GM21723 (cell line): Measurements from ENCODE around the gene PITRM1.
A peak's percentile ranks its signal among the peaks of the same experiment; 100 is the strongest.
"Not testable (repeated sequence)": the region's sequence is repeated elsewhere in the genome, so short reads cannot be mapped to it uniquely, and the experiment has no call there.

Experiments
- ATAC-seq: cut with Tn5 transposase; IDR thresholded peaks from one replicate; pipeline ENCODE4 v1.9.1; 2021; ENCODE audit warnings: mild to moderate bottlenecking, moderate library complexity; ENCODE audit not compliant: unreplicated experiment

PITRM1 gene

GRCh38 chr10:3199488-3199887, 26.9 kb upstream of the PITRM1 start:
- no peak for ATAC-seq

DNA sequence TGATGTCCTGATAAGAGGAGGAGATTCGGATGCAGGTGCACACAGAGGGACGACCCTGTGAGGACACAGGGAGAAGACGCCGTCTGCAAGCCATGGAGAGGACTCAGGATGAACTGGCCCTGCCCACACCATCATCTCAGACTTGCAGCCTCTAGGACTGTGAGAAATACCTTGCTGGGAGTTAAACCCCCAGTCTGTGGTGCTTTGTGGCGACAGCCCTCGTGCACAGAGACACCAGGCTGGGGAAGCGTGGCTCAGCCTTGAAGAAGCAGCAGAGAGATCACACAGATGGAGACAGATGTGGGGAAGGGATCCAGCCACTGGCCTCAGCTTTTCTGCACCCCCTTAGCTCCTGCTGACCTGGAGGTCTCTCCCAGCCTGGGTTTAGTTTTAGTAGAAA, 26.3 kb upstream of the PITRM1 start:
- no peak for ATAC-seq

- ATAC-seq, result peak; percentile 65
Measured at GRCh38 chr10:3197348-3198003, 24.9 kb upstream of the PITRM1 start.

DNA sequence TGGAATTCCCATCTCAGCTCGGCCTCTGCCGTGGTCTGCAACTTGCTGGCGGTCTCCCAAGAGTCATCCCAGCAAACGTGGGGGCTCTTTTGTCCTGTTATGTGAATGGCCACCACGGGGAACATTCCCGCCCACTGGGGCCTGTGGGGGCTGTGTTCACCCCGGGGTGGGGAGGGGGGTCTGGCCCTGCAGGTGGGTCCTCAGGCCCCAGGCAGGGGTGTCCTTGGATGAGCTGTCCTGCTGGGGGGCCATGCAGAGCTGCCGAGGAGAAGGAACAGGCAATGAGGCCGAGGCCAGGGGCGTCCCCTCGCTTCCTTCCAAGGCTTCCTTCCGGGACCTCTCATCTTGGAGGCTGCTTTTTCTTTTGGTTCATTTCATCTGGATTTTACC, 24.4 kb upstream of the PITRM1 start:
- no peak for ATAC-seq

GRCh38 chr10:3196482-3196881, 23.9 kb upstream of the PITRM1 start:
- no peak for ATAC-seq

DNA sequence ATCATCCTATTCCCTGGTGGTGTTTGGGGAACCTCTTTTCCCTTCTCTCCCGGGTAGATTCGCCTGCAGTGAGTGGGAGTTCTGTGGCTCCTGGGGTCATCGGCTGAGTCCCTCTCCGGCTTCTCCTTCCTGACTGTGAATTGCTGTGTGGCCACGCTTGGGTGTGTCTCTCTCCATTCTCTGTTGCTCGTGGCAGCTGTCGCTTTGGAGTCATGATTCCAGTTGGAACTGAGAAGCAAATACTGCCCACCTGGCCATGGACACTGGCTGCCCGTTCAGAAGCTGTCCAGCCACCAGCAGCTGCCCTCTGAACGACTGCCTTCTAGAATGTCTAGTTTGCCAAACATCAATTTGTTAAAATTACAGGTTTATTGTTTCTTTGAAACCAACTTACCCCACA, 23.1 kb upstream of the PITRM1 start:
- ATAC-seq, result no peak

DNA sequence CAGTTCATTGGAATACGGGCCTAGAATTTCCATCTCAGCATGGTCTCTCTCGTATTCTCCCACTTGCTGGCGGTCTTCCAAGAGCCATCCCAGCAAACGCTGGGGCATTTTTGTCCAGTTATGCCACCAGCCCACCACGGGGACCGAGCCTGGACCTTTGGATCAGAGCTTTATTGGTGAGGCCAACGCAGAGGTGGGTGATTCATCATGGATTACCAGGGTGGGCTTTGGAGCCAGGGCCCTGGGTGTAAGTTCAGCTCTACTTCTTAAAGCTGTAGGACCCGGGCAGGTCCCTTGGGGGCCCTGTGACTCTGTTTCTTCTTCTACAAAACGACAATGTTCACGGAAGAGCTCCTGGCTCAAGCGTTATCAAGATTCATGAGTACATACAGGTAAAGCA, 22.7 kb upstream of the PITRM1 start:
- ATAC-seq, result no peak

DNA sequence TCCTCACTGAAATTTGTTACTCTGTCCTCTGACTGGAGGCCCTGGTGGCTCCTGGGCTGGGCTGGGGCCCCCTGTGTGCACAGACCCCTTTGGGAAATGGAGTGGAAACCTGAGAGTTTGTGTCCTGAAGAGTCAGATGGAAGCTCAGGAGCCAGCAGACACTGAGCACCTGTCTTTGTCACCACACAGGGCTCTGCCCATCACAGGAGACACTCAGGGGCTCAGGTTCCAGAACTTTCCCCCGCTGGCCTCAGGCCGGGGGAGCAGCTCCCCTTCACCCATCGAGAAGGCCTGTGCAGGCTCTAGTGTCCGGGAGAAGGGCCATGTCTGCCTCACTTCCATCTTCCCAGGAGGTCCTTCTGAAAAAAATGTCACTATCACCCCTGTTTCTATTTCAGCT, 22.3 kb upstream of the PITRM1 start:
- no peak for ATAC-seq

GRCh38 chr10:3193751-3194150, 21.2 kb upstream of the PITRM1 start:
- no peak for ATAC-seq

DNA sequence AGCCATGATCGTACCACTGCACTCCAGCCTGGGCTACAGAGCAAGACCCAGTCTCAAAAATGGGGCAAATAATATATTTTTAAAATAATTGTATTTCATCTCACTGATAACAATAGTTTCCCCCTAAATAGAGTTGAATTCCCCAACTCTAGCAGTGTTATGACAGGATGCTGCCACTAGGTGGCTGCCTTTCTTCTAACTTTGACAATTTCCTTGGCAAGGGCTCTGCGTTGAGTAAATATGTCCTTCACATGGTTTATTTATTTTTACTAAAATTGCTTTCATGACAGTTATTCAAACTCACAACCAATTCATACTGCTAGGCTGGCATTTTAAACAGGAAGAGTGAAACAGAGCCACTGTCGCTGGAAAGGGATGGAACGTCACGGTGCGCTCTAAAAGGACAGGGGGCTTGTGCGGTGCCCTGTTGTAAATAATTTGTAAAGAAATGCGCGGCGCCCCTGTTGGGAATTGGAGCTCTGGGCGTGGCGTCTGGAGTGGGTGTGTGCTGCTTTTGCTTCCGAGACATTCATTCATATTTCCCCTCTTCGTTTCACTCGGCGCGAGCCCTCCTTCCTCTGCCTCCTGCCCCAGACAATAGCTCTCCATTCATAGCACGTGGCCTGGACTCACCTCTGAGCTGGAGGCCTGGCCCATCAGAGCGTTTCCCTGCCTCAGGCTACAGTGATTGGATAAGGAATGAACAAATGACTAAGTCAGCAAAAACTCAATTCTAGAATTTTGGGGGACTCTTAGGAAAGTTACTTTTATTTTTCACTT, 20.5 kb upstream of the PITRM1 start:
- ATAC-seq, result no peak

DNA sequence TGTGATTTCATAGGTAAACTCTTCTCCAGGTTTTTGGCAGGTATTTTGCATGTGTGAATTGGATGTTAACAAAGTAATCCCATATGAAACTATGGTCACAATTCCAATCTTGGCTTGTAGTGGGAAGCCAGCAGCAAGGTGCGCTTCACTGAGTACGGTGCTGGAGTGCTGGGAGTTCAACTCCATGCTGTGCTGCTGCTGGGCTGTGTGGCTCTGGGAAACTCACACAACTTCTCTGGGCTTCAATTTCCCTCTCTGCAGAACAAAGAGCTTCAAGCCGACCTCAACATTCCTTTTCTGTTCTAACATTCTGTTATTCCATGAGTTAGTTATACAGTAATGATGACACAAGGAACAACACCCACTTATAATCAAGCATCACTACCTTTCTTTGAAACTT, 18.2 kb upstream of the PITRM1 start:
- no peak for ATAC-seq

GRCh38 chr10:3187229-3187628, 14.6 kb upstream of the PITRM1 start:
- not testable (repeated sequence) for ATAC-seq

DNA sequence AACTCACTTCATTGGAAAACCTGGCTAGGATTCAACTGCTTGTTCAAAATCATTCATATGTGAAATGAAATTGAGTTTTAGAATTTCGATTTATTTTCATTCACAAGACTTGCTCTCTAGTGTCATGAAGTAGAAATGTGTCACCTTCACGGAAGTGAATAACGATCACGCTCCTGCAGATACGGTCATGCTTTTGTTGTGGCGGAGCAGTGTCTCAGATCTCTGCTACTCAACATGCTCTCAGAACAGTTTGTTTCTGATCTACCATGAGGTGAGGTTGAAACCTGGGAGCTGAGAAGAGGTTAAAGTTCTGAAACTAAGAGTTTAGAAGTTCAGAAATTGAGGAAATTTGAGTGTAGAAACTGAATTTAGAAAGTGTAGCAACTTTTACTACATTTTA, 13.8 kb upstream of the PITRM1 start:
- no peak for ATAC-seq

GRCh38 chr10:3185386-3185785, 12.8 kb upstream of the PITRM1 start:
- no peak for ATAC-seq

DNA sequence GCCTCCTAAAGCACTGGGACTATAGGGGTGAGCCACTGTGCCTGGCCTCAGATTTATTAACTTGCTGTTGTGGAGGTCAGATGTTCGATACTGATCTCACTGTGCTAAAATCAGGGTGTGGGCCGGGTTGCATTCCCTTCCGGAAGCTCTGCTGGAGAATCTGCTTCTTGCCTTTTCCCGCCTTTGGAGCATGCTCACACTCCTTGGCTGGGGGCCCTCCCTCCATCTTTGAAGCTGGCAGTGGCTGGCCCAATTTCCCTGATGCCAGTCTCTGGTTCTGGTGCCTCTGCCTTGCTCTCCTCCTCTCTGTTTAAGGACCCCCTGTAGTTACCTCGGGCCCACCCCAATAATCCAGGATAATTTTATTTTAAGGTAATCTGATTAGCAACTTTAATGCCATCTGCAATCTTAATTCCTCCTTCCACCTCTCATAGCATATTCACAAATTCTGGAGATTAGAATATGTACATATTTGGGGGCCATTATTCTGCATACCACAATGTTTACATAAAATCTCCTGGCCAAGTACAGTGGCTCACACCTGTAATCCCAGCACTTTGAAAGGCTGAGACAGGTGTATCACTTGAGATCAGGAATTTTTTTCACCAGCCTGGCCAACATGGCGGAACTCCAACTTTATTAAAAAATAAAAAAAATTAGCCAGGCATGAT, 7.9 kb upstream of the PITRM1 start:
- ATAC-seq, result no peak

GRCh38 chr10:3179174-3179573, 6.6 kb upstream of the PITRM1 start:
- ATAC-seq, result no peak

GRCh38 chr10:3178042-3178441, 5.5 kb upstream of the PITRM1 start:
- ATAC-seq, result no peak

- peak; percentile 32 for ATAC-seq
Measured at GRCh38 chr10:3173171-3173878, 743 bp upstream of the PITRM1 start.

GRCh38 chr10:3172081-3172445, 519 bp downstream of the PITRM1 start:
- no peak for ATAC-seq

- ATAC-seq, result not testable (repeated sequence)
Measured at GRCh38 chr10:3171488-3171887, 1.1 kb downstream of the PITRM1 start.

- no peak for ATAC-seq
Measured at GRCh38 chr10:3169673-3170072, 2.9 kb downstream of the PITRM1 start.

DNA sequence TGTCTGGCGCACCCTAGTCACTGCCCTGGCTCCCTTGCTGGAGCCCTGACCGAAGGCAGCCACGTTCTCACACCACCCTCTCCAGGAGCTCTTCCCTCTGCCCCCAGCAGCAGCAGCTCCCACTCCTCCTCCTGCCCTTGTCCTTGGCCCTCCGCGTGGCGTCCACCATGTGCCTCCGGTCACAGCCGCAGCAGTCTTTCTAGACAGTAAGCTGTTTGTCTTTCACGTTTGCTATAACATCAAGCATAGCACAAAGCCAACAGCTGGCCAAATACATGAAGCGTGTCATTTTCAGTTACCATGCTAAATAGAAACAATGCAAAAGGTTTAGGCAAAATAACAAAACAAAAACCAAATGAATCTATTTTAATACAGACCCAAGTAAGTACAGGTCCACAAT, 3.3 kb downstream of the PITRM1 start:
- ATAC-seq, result no peak
